ENCODE data around the gene FAM229B.
"Not testable (repeated sequence)": the region's sequence is repeated elsewhere in the genome, so short reads cannot be mapped to it uniquely, and the experiment has no call there.

FAM229B gene

GRCh38 chr6:112087136-112087911, at the start of gene FAM229B, which contains the start of gene TUBE1:
FAM229B (plus strand) TSS chr6:112087591; CDS start chr6:112099284, 11,693 bp downstream.
TUBE1 (minus strand) TSS chr6:112087482; CDS start chr6:112087434, 48 bp downstream.
- peak; percentile 84 for DNase-seq

- no peak for DNase-seq
These were observed 49.6 kb upstream of the FAM229B start for GRCh38 chr6:112037783-112038216.

GRCh38 chr6:112038268-112038667, 49.1 kb upstream of the FAM229B start:
- DNase-seq: no peak

- no peak for DNase-seq
These were observed 48.5 kb upstream of the FAM229B start for GRCh38 chr6:112038756-112039430.

GRCh38 chr6:112039431-112039770, 48.0 kb upstream of the FAM229B start:
- DNase-seq: no peak

GRCh38 chr6:112040956-112041355, 46.4 kb upstream of the FAM229B start:
- DNase-seq: no peak

- no peak for DNase-seq
These were observed 45.9 kb upstream of the FAM229B start for GRCh38 chr6:112041535-112041934.

- DNase-seq: peak; percentile 66
These were observed 44.1 kb upstream of the FAM229B start for GRCh38 chr6:112043032-112044007.

GRCh38 chr6:112044196-112044595, 43.2 kb upstream of the FAM229B start:
- no peak for DNase-seq

- DNase-seq: no peak
These were observed 42.5 kb upstream of the FAM229B start for GRCh38 chr6:112044856-112045255.

- not testable (repeated sequence) for DNase-seq
These were observed 39.9 kb upstream of the FAM229B start for GRCh38 chr6:112047523-112047922.

- DNase-seq: no peak
These were observed 38.2 kb upstream of the FAM229B start for GRCh38 chr6:112049026-112049799.

GRCh38 chr6:112049996-112050395, 37.4 kb upstream of the FAM229B start:
- no peak for DNase-seq

- no peak for DNase-seq
These were observed 37.0 kb upstream of the FAM229B start for GRCh38 chr6:112050429-112050828.

- not testable (repeated sequence) for DNase-seq
These were observed 36.1 kb upstream of the FAM229B start for GRCh38 chr6:112051251-112051740.

GRCh38 chr6:112054001-112054400, 33.4 kb upstream of the FAM229B start, which contains the start of gene CCN6:
CCN6 (plus strand) TSS chr6:112054104; CDS start chr6:112054358, 254 bp downstream.
- DNase-seq: no peak

GRCh38 chr6:112054555-112055190, 32.7 kb upstream of the FAM229B start:
- DNase-seq: no peak

GRCh38 chr6:112058243-112059032, 29.0 kb upstream of the FAM229B start:
- DNase-seq: no peak

GRCh38 chr6:112061605-112062004, 25.8 kb upstream of the FAM229B start:
- DNase-seq: no peak

GRCh38 chr6:112062966-112063365, 24.4 kb upstream of the FAM229B start:
- no peak for DNase-seq

Data from SIG-M5 (cell line).